Activated B cell treated with CpG ODN at 0.5 μM for 24 hours (primary cell): ENCODE results near the gene MYO7A. TPM values are rescaled to one million over a fixed set of nuclear protein-coding genes. Genes with fewer than 3 reads are reported as not detected.

Source experiments
- ATAC-seq: fragments of 200-7000 bp; cut with Tn5 transposase; one replicate; pipeline ENCODE4 v1.10.0; 2021; ENCODE audit warnings: low read depth, mild to moderate bottlenecking, moderate library complexity
- CTCF ChIA-PET: fragments of 350-600 bp; sonication (Branson Sonifier 250); formaldehyde crosslinking; loops from one replicate; lab custom pipeline; 2021; ENCODE audit warnings: antibody characterized with exemption; lab: Charles Lee
- POLR2A ChIA-PET: fragments of 350-600 bp; sonication (Branson Sonifier 250); formaldehyde crosslinking; loops from one replicate; lab custom pipeline; 2021; ENCODE audit warnings: antibody characterized with exemption; lab: Charles Lee
- DNase-seq: peaks from one replicate; pipeline ENCODE4 v3.0.0; 2022
- H3K27ac Mint-ChIP-seq: one replicate; pipeline ENCODE4 v1.8.0; 2020; ENCODE audit warnings: mixed read lengths
- H3K27me3 Mint-ChIP-seq: one replicate; pipeline ENCODE4 v1.8.0; 2021; ENCODE audit warnings: mixed read lengths
- H3K36me3 Mint-ChIP-seq: one replicate; pipeline ENCODE4 v1.8.0; 2021; ENCODE audit warnings: low read depth, mixed read lengths
- H3K4me1 Mint-ChIP-seq: one replicate; pipeline ENCODE4 v1.8.0; 2021; ENCODE audit warnings: mixed read lengths
- H3K4me3 Mint-ChIP-seq: one replicate; pipeline ENCODE4 v1.8.0; 2020; ENCODE audit warnings: mild to moderate bottlenecking, mixed read lengths
- H3K9me3 Mint-ChIP-seq: one replicate; pipeline ENCODE4 v1.8.0; 2020; ENCODE audit warnings: mixed read lengths
- CTCF ChIP-seq: fragments of 200-600 bp; IDR thresholded peaks from one replicate; pipeline ENCODE4 v1.8.0; 2022; ENCODE audit warnings: antibody characterized with exemption, mild to moderate bottlenecking
- intact Hi-C: fragments of 100-400 bp; cut with micrococcal nuclease; formaldehyde crosslinking; loops from one replicate; pipeline ENCODE4 v1.15.1; 2024
- total RNA-seq: library from RNA; stranded (reverse); gene quantifications from 2 replicates; pipeline ENCODE4 v1.2.3, GENCODE V29; 2022

The MYO7A gene
- total RNA-seq, 1 donor from 2014 or later = 5.4 TPM

- intact Hi-C loops = no loop called here
- Mint-ChIP-seq H3K9me3 (no peaks in the 10 kb centered on the region), H3K27ac (no peak overlapping the region), H3K4me3 (no peak overlapping the region), H3K4me1 (no peaks in the 10 kb centered on the region), H3K36me3 (no peaks in the 10 kb centered on the region), H3K27me3 (peaks cover 3% of the 10 kb centered on the region)
- ATAC-seq = no peak
- TF ChIP-seq CTCF = no peak
- CTCF ChIA-PET = no interaction called here
- POLR2A ChIA-PET = no interaction called here
- no peak for DNase-seq
Observed at GRCh38 chr11:77207618-77208313, 79.7 kb downstream of the MYO7A start.

- ChIA-PET CTCF (no interaction called here), POLR2A (no interaction called here)
- Mint-ChIP-seq H3K9me3 (no peaks in the 10 kb centered on the region), H3K4me1 (no peaks in the 10 kb centered on the region), H3K27me3 (peaks cover 3% of the 10 kb centered on the region), H3K4me3 (no peak overlapping the region), H3K27ac (no peak overlapping the region), H3K36me3 (no peaks in the 10 kb centered on the region)
- intact Hi-C loops = no loop called here
- TF ChIP-seq CTCF = no peak
- ATAC-seq (no peak), DNase-seq (no peak)
Observed at GRCh38 chr11:77208535-77208934, 80.5 kb downstream of the MYO7A start.

GRCh38 chr11:77209663-77210062 is 81.6 kb downstream of the MYO7A start:
- ChIA-PET CTCF (no interaction called here), POLR2A (no interaction called here)
- DNase-seq (no peak), ATAC-seq (no peak)
- H3K27me3 Mint-ChIP-seq = peaks cover 3% of the 10 kb centered on the region
- no peak overlapping the region for H3K27ac Mint-ChIP-seq
- intact Hi-C loops = no loop called here
- H3K4me1 Mint-ChIP-seq = no peaks in the 10 kb centered on the region
- TF ChIP-seq CTCF = no peak
- no peaks in the 10 kb centered on the region for H3K36me3 Mint-ChIP-seq
- H3K4me3 Mint-ChIP-seq = no peak overlapping the region
- H3K9me3 Mint-ChIP-seq = no peaks in the 10 kb centered on the region

DNA sequence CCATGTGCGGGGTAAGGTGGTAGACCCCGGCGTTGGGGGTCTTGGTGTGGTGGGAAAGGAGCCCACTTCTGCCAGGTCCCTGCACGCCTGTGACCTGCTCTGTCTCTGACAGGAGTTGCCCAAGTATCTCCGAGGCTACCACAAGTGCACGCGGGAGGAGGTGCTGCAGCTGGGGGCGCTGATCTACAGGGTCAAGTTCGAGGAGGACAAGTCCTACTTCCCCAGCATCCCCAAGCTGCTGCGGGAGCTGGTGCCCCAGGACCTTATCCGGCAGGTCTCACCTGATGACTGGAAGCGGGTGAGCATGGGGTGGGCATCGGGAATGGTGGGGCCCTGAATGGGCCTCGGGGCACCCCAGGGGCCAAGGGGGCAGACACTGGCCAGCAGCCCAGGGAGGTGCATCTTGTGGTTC is 83.0 kb downstream of the MYO7A start:
- no peak overlapping the region for H3K27ac Mint-ChIP-seq
- no peak for ATAC-seq
- H3K4me1 Mint-ChIP-seq = no peaks in the 10 kb centered on the region
- H3K9me3 Mint-ChIP-seq = no peaks in the 10 kb centered on the region
- H3K36me3 Mint-ChIP-seq = no peaks in the 10 kb centered on the region
- H3K27me3 Mint-ChIP-seq = peaks cover 3% of the 10 kb centered on the region
- no peak overlapping the region for H3K4me3 Mint-ChIP-seq
- CTCF ChIA-PET = no interaction called here
- intact Hi-C loops = no loop called here
- no peak for DNase-seq
- no peak for TF ChIP-seq CTCF
- POLR2A ChIA-PET = no interaction called here

DNA sequence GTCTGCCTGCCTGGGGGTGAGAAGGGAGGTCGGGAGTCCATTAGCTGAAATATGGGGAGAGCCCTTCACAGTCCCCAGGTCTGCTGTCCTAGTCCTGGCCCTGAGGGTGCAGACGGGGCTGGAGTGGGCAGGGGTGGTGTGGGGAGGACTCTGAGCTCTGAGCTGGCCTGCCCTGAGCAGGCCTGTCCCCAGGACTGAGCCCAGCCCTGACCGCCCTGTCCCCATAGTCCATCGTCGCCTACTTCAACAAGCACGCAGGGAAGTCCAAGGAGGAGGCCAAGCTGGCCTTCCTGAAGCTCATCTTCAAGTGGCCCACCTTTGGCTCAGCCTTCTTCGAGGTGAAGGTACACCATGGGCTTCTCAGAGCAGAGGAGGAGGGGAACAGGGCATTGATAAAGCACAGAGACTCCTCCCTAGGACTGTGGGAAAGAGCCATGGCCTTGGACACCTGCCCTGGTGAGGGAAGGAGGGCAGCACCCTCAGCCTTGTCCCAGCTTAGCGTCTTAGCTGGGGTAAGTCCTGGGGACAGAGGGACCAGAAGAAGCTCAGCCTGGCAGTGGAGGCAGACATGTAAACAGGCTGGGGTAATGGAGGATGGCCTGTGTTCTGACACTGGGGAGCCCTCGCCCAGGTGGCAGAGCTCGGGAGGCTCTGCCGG is 83.7 kb downstream of the MYO7A start:
- POLR2A ChIA-PET = no interaction called here
- H3K4me1 Mint-ChIP-seq = no peaks in the 10 kb centered on the region
- no peaks in the 10 kb centered on the region for H3K9me3 Mint-ChIP-seq
- no peaks in the 10 kb centered on the region for H3K27me3 Mint-ChIP-seq
- no peaks in the 10 kb centered on the region for H3K36me3 Mint-ChIP-seq
- ATAC-seq (no peak), DNase-seq (no peak)
- H3K27ac Mint-ChIP-seq = no peak overlapping the region
- intact Hi-C loops = no loop called here
- no peak overlapping the region for H3K4me3 Mint-ChIP-seq
- TF ChIP-seq CTCF = no peak
- CTCF ChIA-PET = no interaction called here
